ENCODE measurements around the gene CUL9. TPM values are rescaled to one million over a fixed set of nuclear protein-coding genes. Genes with fewer than 3 reads are reported as not detected.
A peak's percentile ranks its signal among the peaks of the same experiment; 100 is the strongest.

Gene CUL9
- total and polyA plus RNA-seq, 5 donors: 14.6 to 18.7 (median 15.9) TPM

GRCh38 chr6:43184268-43184985, 2.4 kb downstream of the CUL9 start:
- 91% methylated on average over 21 of the region's 21 CpGs for WGBS
- H3K27me3 ChIP-seq (ENCODE audit: control insufficient read depth, insufficient read depth): no peaks in the 10 kb centered on the region
- intact Hi-C loops (cut with DNase I): no loop called here
- no peaks in the 10 kb centered on the region for H3K9me3 ChIP-seq (ENCODE audit: control insufficient read depth, low read length)
- no peaks in the 10 kb centered on the region for H3K4me1 ChIP-seq (ENCODE audit: control insufficient read depth, insufficient read depth, low read length)
- no peak overlapping the region for H3K4me3 ChIP-seq (ENCODE audit: low read length)
- DNase-seq (no peak), ATAC-seq (no peak)
- no peak overlapping the region for H3K27ac ChIP-seq (ENCODE audit: low read length)

- Histone ChIP-seq H3K4me3 (ENCODE audit: low read length) (no peak overlapping the region), H3K4me1 (ENCODE audit: control insufficient read depth, insufficient read depth, low read length) (no peaks in the 10 kb centered on the region), H3K9me3 (ENCODE audit: control insufficient read depth, low read length) (no peaks in the 10 kb centered on the region), H3K27me3 (ENCODE audit: control insufficient read depth, insufficient read depth) (no peaks in the 10 kb centered on the region), H3K27ac (ENCODE audit: low read length) (no peak overlapping the region)
- ATAC-seq: no peak
- DNase-seq: no peak
- intact Hi-C loops (cut with DNase I): no loop called here
- 81% methylated on average over 5 of the region's 5 CpGs for WGBS
Observed at GRCh38 chr6:43185391-43185985, 3.5 kb downstream of the CUL9 start.

GRCh38 chr6:43186019-43186418, 4.0 kb downstream of the CUL9 start:
- no peak overlapping the region for H3K27ac ChIP-seq (ENCODE audit: low read length)
- intact Hi-C loops (cut with DNase I): no loop called here
- DNase-seq: no peak
- H3K4me3 ChIP-seq (ENCODE audit: low read length): no peak overlapping the region
- ATAC-seq: no peak
- WGBS: 95% methylated on average over 14 of the region's 14 CpGs
- H3K27me3 ChIP-seq (ENCODE audit: control insufficient read depth, insufficient read depth): no peaks in the 10 kb centered on the region
- H3K9me3 ChIP-seq (ENCODE audit: control insufficient read depth, low read length): no peaks in the 10 kb centered on the region
- no peaks in the 10 kb centered on the region for H3K4me1 ChIP-seq (ENCODE audit: control insufficient read depth, insufficient read depth, low read length)

- Histone ChIP-seq H3K4me1 (ENCODE audit: control insufficient read depth, insufficient read depth, low read length) (no peaks in the 10 kb centered on the region), H3K9me3 (ENCODE audit: control insufficient read depth, low read length) (no peaks in the 10 kb centered on the region), H3K4me3 (ENCODE audit: low read length) (no peak overlapping the region), H3K27me3 (ENCODE audit: control insufficient read depth, insufficient read depth) (no peaks in the 10 kb centered on the region), H3K27ac (ENCODE audit: low read length) (no peak overlapping the region)
- WGBS: 95% methylated on average over 4 of the region's 4 CpGs
- no peak for ATAC-seq
- no peak for DNase-seq
- intact Hi-C loops (cut with DNase I): no loop called here
Observed at GRCh38 chr6:43186706-43187105, 4.7 kb downstream of the CUL9 start.

GRCh38 chr6:43187821-43188220, 5.8 kb downstream of the CUL9 start:
- 95% methylated on average over 7 of the region's 7 CpGs for WGBS
- Histone ChIP-seq H3K27me3 (ENCODE audit: control insufficient read depth, insufficient read depth) (no peaks in the 10 kb centered on the region), H3K9me3 (ENCODE audit: control insufficient read depth, low read length) (no peaks in the 10 kb centered on the region), H3K27ac (ENCODE audit: low read length) (no peak overlapping the region), H3K4me3 (ENCODE audit: low read length) (no peak overlapping the region), H3K4me1 (ENCODE audit: control insufficient read depth, insufficient read depth, low read length) (no peaks in the 10 kb centered on the region)
- ATAC-seq (no peak), DNase-seq (no peak)
- intact Hi-C loops (cut with DNase I): no loop called here

- no peak overlapping the region for H3K27ac ChIP-seq (ENCODE audit: low read length)
- DNase-seq (no peak), ATAC-seq (no peak)
- H3K9me3 ChIP-seq (ENCODE audit: control insufficient read depth, low read length): no peaks in the 10 kb centered on the region
- intact Hi-C loops (cut with DNase I): no loop called here
- no peak overlapping the region for H3K4me3 ChIP-seq (ENCODE audit: low read length)
- H3K27me3 ChIP-seq (ENCODE audit: control insufficient read depth, insufficient read depth): no peaks in the 10 kb centered on the region
- WGBS: 92% methylated on average over 10 of the region's 10 CpGs
- no peaks in the 10 kb centered on the region for H3K4me1 ChIP-seq (ENCODE audit: control insufficient read depth, insufficient read depth, low read length)
Observed at GRCh38 chr6:43188426-43188825, 6.4 kb downstream of the CUL9 start.

GRCh38 chr6:43189776-43190304, 7.8 kb downstream of the CUL9 start:
- Histone ChIP-seq H3K4me1 (ENCODE audit: control insufficient read depth, insufficient read depth, low read length) (no peaks in the 10 kb centered on the region), H3K9me3 (ENCODE audit: control insufficient read depth, low read length) (no peaks in the 10 kb centered on the region), H3K27me3 (ENCODE audit: control insufficient read depth, insufficient read depth) (no peaks in the 10 kb centered on the region), H3K27ac (ENCODE audit: low read length) (no peak overlapping the region), H3K4me3 (ENCODE audit: low read length) (no peak overlapping the region)
- intact Hi-C loops (cut with DNase I): no loop called here
- ATAC-seq: peak in 1 of 2 donors; percentile 62
- 48% methylated on average over 6 of the region's 6 CpGs for WGBS
- DNase-seq: no peak

GRCh38 chr6:43192911-43193310, 10.9 kb downstream of the CUL9 start:
- no peak overlapping the region for H3K27ac ChIP-seq (ENCODE audit: low read length)
- WGBS: 97% methylated on average over 9 of the region's 9 CpGs
- H3K27me3 ChIP-seq (ENCODE audit: control insufficient read depth, insufficient read depth): no peaks in the 10 kb centered on the region
- H3K4me3 ChIP-seq (ENCODE audit: low read length): no peak overlapping the region
- intact Hi-C loops (cut with DNase I): no loop called here
- ATAC-seq (no peak), DNase-seq (no peak)
- H3K4me1 ChIP-seq (ENCODE audit: control insufficient read depth, insufficient read depth, low read length): no peaks in the 10 kb centered on the region
- no peaks in the 10 kb centered on the region for H3K9me3 ChIP-seq (ENCODE audit: control insufficient read depth, low read length)

GRCh38 chr6:43193929-43194328, 11.9 kb downstream of the CUL9 start:
- no peaks in the 10 kb centered on the region for H3K4me1 ChIP-seq (ENCODE audit: control insufficient read depth, insufficient read depth, low read length)
- H3K9me3 ChIP-seq (ENCODE audit: control insufficient read depth, low read length): no peaks in the 10 kb centered on the region
- DNase-seq (no peak), ATAC-seq (no peak)
- intact Hi-C loops (cut with DNase I): no loop called here
- WGBS: 91% methylated on average over 5 of the region's 5 CpGs
- no peak overlapping the region for H3K4me3 ChIP-seq (ENCODE audit: low read length)
- no peak overlapping the region for H3K27ac ChIP-seq (ENCODE audit: low read length)
- no peaks in the 10 kb centered on the region for H3K27me3 ChIP-seq (ENCODE audit: control insufficient read depth, insufficient read depth)

- Histone ChIP-seq H3K4me3 (ENCODE audit: low read length) (no peak overlapping the region), H3K27me3 (ENCODE audit: control insufficient read depth, insufficient read depth) (no peaks in the 10 kb centered on the region), H3K4me1 (ENCODE audit: control insufficient read depth, insufficient read depth, low read length) (no peaks in the 10 kb centered on the region), H3K27ac (ENCODE audit: low read length) (no peak overlapping the region), H3K9me3 (ENCODE audit: control insufficient read depth, low read length) (no peaks in the 10 kb centered on the region)
- WGBS: 86% methylated on average over 5 of the region's 5 CpGs
- ATAC-seq (no peak), DNase-seq (no peak)
- intact Hi-C loops (cut with DNase I): no loop called here
Observed at GRCh38 chr6:43196337-43196736, 14.3 kb downstream of the CUL9 start.

- DNase-seq: no peak
- H3K4me1 ChIP-seq (ENCODE audit: control insufficient read depth, insufficient read depth, low read length): no peaks in the 10 kb centered on the region
- intact Hi-C loops (cut with DNase I): no loop called here
- no peak overlapping the region for H3K27ac ChIP-seq (ENCODE audit: low read length)
- H3K9me3 ChIP-seq (ENCODE audit: control insufficient read depth, low read length): no peaks in the 10 kb centered on the region
- no peaks in the 10 kb centered on the region for H3K27me3 ChIP-seq (ENCODE audit: control insufficient read depth, insufficient read depth)
- ATAC-seq: no peak
- no peak overlapping the region for H3K4me3 ChIP-seq (ENCODE audit: low read length)
- WGBS: 90% methylated on average over 6 of the region's 6 CpGs
Observed at GRCh38 chr6:43199912-43200311, 17.9 kb downstream of the CUL9 start.

Measured in right cardiac atrium (tissue), 5 donors.